ENCODE results near the gene PRR5L.

The PRR5L gene

DNA sequence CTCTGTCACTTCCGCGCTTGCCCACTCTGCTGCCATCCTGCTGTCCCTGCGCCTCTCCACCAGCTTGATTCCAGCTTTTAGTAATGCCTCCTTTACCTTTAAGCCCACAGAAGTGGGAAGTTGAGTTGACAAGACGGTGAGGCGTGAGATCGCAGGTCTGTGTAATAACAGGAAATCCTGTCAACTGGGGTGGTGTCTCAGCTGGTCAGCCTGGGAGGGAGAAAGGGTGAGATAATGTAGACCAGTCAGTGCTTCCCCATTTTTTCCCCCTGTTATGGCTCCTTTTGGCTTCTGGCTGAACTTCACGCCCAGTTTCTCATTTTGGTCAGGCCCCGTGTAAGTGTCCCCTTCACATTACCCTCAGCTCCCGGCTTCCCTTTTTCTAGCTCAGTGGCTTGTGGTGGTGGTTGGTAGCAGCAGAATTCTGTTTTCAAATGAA lies 115.1 kb downstream of the PRR5L start:
- Histone ChIP-seq H3K4me1 (no peaks in the 10 kb centered on the region), H3K27ac (peak overlapping the region; percentile 44), H3K79me2 (no peaks in the 10 kb centered on the region), H2AFZ (no peak overlapping the region), H3K36me3 (ENCODE audit: control insufficient read depth, insufficient read depth, low read length) (no peaks in the 10 kb centered on the region), H3K4me3 (ENCODE audit: low read depth, low read length) (no peak overlapping the region), H3K4me2 (ENCODE audit: low read length) (no peak overlapping the region), H3K9me3 (ENCODE audit: control insufficient read depth, low read length) (no peaks in the 10 kb centered on the region), H3K27me3 (ENCODE audit: control insufficient read depth, insufficient read depth, low read length) (no peaks in the 10 kb centered on the region), H3K9ac (no peak overlapping the region)
- no peak for TF ChIP-seq CTCF (IDR thresholded peaks at IDR 0.05)

GRCh38 chr11:36412781-36413383 lies 116.8 kb downstream of the PRR5L start:
- Histone ChIP-seq H3K9me3 (ENCODE audit: control insufficient read depth, low read length) (no peaks in the 10 kb centered on the region), H2AFZ (no peak overlapping the region), H3K36me3 (ENCODE audit: control insufficient read depth, insufficient read depth, low read length) (no peaks in the 10 kb centered on the region), H3K4me1 (no peaks in the 10 kb centered on the region), H3K4me2 (ENCODE audit: low read length) (no peak overlapping the region), H3K27me3 (ENCODE audit: control insufficient read depth, insufficient read depth, low read length) (no peaks in the 10 kb centered on the region), H3K79me2 (no peaks in the 10 kb centered on the region), H3K27ac (no peak overlapping the region), H3K9ac (no peak overlapping the region), H3K4me3 (ENCODE audit: low read depth, low read length) (no peak overlapping the region)
- TF ChIP-seq CTCF (IDR thresholded peaks at IDR 0.05): no peak

GRCh38 chr11:36417154-36417553 lies 121.1 kb downstream of the PRR5L start:
- TF ChIP-seq CTCF (IDR thresholded peaks at IDR 0.05): no peak
- H2AFZ ChIP-seq: no peak overlapping the region
- H3K4me3 ChIP-seq (ENCODE audit: low read depth, low read length): no peak overlapping the region
- no peaks in the 10 kb centered on the region for H3K4me1 ChIP-seq
- H3K36me3 ChIP-seq (ENCODE audit: control insufficient read depth, insufficient read depth, low read length): no peaks in the 10 kb centered on the region
- H3K4me2 ChIP-seq (ENCODE audit: low read length): no peak overlapping the region
- no peak overlapping the region for H3K9ac ChIP-seq
- H3K27ac ChIP-seq: no peak overlapping the region
- H3K9me3 ChIP-seq (ENCODE audit: control insufficient read depth, low read length): no peaks in the 10 kb centered on the region
- H3K27me3 ChIP-seq (ENCODE audit: control insufficient read depth, insufficient read depth, low read length): no peaks in the 10 kb centered on the region
- no peaks in the 10 kb centered on the region for H3K79me2 ChIP-seq

DNA sequence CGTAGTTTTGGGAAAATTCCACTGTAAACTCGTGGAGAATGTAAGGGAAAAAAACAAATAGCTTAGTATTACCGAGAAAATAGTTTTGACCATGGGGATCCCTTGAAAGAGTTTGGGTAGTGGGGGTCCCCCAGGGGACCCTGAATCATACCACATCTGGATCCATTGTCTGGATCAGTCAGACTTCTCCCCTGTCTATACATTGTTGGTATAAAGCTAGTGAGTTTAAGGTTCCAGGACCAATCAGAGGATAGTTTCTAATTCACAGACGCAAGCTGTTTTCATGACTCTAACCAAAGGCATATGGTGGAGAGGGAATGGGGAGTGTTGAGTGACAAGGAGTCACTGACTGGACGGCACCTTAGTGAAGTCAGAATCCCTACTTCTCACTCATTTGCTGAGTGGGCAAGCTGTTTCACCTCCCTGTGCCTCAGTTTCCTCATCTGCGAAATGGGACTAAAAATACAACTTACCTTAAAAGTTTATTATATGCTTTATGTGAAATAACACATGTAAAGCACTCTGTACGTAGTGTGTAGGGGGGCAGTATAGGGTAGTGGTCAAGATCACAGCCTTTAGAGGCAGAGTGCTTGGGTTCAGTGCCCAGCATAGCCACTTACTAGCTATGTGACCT lies 123.8 kb downstream of the PRR5L start:
- no peaks in the 10 kb centered on the region for H3K36me3 ChIP-seq (ENCODE audit: control insufficient read depth, insufficient read depth, low read length)
- no peak for TF ChIP-seq CTCF (IDR thresholded peaks at IDR 0.05)
- H3K9ac ChIP-seq: no peak overlapping the region
- no peaks in the 10 kb centered on the region for H3K4me1 ChIP-seq
- no peaks in the 10 kb centered on the region for H3K79me2 ChIP-seq
- H2AFZ ChIP-seq: no peak overlapping the region
- no peak overlapping the region for H3K27ac ChIP-seq
- no peak overlapping the region for H3K4me3 ChIP-seq (ENCODE audit: low read depth, low read length)
- H3K4me2 ChIP-seq (ENCODE audit: low read length): no peak overlapping the region
- no peaks in the 10 kb centered on the region for H3K9me3 ChIP-seq (ENCODE audit: control insufficient read depth, low read length)
- no peaks in the 10 kb centered on the region for H3K27me3 ChIP-seq (ENCODE audit: control insufficient read depth, insufficient read depth, low read length)
